ENCODE measurements around the gene ZEB2. TPM values are rescaled to one million over a fixed set of nuclear protein-coding genes. Genes with fewer than 3 reads are reported as not detected.

ZEB2 gene
- total RNA-seq, 1 experiment from 2014 or later, result 1.2 TPM

GRCh38 chr2:144490017-144490416 is 29.9 kb downstream of the ZEB2 start:
- Histone ChIP-seq H4K5ac (ENCODE audit: insufficient read length, low read depth, low read length) (no peak overlapping the region), H2BK20ac (ENCODE audit: low read depth, low read length, poor library complexity, severe bottlenecking) (no peak overlapping the region), H3T11ph (ENCODE audit: low read length) (no peak overlapping the region), H4K91ac (ENCODE audit: insufficient read length, low read depth, low read length) (no peak overlapping the region), H3K14ac (ENCODE audit: insufficient read depth, low read length) (no peak overlapping the region), H3K27ac (ENCODE audit: insufficient read length, low read depth, low read length) (no peak overlapping the region), H4K20me1 (ENCODE audit: control insufficient read depth, insufficient read depth, insufficient read length) (no peaks in the 10 kb centered on the region), H3K79me1 (ENCODE audit: insufficient read depth, low read depth, low read length, poor library complexity, severe bottlenecking) (no peaks in the 10 kb centered on the region), H3K4me2 (ENCODE audit: insufficient read depth, insufficient read length, low read length) (no peak overlapping the region), H3K9ac (ENCODE audit: extremely low read depth, insufficient read length, low read length) (no peak overlapping the region), H2BK120ac (ENCODE audit: low read depth, low read length, poor library complexity, severe bottlenecking) (no peak overlapping the region), H3K56ac (ENCODE audit: insufficient read length, low read depth, low read length) (no peak overlapping the region), H2AFZ (ENCODE audit: low read length) (no peak overlapping the region), H3K18ac (ENCODE audit: insufficient read length, low read depth, low read length) (no peak overlapping the region), H3K9me3 (ENCODE audit: control insufficient read depth, low read depth, low read length) (no peaks in the 10 kb centered on the region), H3K4me1 (ENCODE audit: insufficient read depth, low read length) (no peaks in the 10 kb centered on the region), H2BK15ac (ENCODE audit: low read depth, low read length) (no peak overlapping the region), H4K8ac (replicated peaks; ENCODE audit: insufficient read length, low read depth, low read length) (no peak overlapping the region), H3K4ac (ENCODE audit: low read depth, low read length) (no peak overlapping the region), H3K23ac (ENCODE audit: insufficient read length, low read depth, low read length) (no peak overlapping the region), H2BK5ac (ENCODE audit: insufficient read length, low read length) (no peak overlapping the region), H3K27me3 (ENCODE audit: insufficient read depth, low read length) (no peaks in the 10 kb centered on the region), H2AK5ac (ENCODE audit: insufficient read length, low read length) (no peak overlapping the region), H2BK12ac (ENCODE audit: insufficient read length, low read depth, low read length) (no peak overlapping the region), H3K79me2 (ENCODE audit: insufficient read depth, low read length) (no peaks in the 10 kb centered on the region), H3K23me2 (ENCODE audit: insufficient read length, low read depth, low read length, poor library complexity, severe bottlenecking) (no peaks in the 10 kb centered on the region)
- Mint-ChIP-seq H3K4me1 (no peaks in the 10 kb centered on the region; a peak in 1 of 4 replicates), H3K27me3 (ENCODE audit: low read depth) (no peaks in the 10 kb centered on the region), H3K9me3 (no peaks in the 10 kb centered on the region), H3K36me3 (ENCODE audit: insufficient read depth in 1 of 3, low read depth in 3 of 3) (no peaks in the 10 kb centered on the region), H3K27ac (no peak overlapping the region), H3K4me3 (no peak overlapping the region)
- no peak for DNase-seq
- TF ChIP-seq, protein P1, sequence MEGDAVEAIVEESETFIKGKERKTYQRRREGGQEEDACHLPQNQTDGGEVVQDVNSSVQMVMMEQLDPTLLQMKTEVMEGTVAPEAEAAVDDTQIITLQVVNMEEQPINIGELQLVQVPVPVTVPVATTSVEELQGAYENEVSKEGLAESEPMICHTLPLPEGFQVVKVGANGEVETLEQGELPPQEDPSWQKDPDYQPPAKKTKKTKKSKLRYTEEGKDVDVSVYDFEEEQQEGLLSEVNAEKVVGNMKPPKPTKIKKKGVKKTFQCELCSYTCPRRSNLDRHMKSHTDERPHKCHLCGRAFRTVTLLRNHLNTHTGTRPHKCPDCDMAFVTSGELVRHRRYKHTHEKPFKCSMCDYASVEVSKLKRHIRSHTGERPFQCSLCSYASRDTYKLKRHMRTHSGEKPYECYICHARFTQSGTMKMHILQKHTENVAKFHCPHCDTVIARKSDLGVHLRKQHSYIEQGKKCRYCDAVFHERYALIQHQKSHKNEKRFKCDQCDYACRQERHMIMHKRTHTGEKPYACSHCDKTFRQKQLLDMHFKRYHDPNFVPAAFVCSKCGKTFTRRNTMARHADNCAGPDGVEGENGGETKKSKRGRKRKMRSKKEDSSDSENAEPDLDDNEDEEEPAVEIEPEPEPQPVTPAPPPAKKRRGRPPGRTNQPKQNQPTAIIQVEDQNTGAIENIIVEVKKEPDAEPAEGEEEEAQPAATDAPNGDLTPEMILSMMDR (conservative IDR thresholded peaks at IDR 0.05), result no peak

All from H9 (cell line).